Duodenal mucosa (tissue), 2 donors: ENCODE results near the gene ACKR3.

Source experiments
- H3K27ac ChIP-seq: one replicate; pipeline ENCODE4 v1.7.0; 2013; ENCODE audit warnings: low read depth, low read length
- H3K27me3 ChIP-seq, 2 donors: one replicate each; pipeline ENCODE4 v1.7.0; 2013; ENCODE audit warnings: low read length in 2 of 2, control low read depth in 1 of 2; ENCODE audit not compliant: insufficient read depth in 2 of 2, control insufficient read depth in 1 of 2
- H3K36me3 ChIP-seq, 2 donors: one replicate each; pipeline ENCODE4 v1.7.0; 2013; ENCODE audit warnings: low read length in 2 of 2, control low read depth in 1 of 2; ENCODE audit not compliant: insufficient read depth in 2 of 2, control insufficient read depth in 1 of 2
- H3K4me1 ChIP-seq, 2 donors: one replicate each; pipeline ENCODE4 v1.7.0; 2013; ENCODE audit warnings: low read length in 2 of 2, control low read depth in 1 of 2; ENCODE audit not compliant: insufficient read depth in 2 of 2, control insufficient read depth in 1 of 2
- H3K4me3 ChIP-seq, 2 donors: one replicate each; pipeline ENCODE4 v1.7.0; 2013; ENCODE audit warnings: low read length in 2 of 2, low read depth in 1 of 2
- H3K9ac ChIP-seq, 2 donors: one replicate each; pipeline ENCODE4 v1.7.0; 2013; ENCODE audit warnings: low read length in 2 of 2, low read depth in 1 of 2
- H3K9me3 ChIP-seq, 2 donors: one replicate each; pipeline ENCODE4 v1.7.0; 2013; ENCODE audit warnings: low read length in 2 of 2, control low read depth in 1 of 2; ENCODE audit not compliant: control insufficient read depth in 1 of 2

Gene ACKR3

DNA sequence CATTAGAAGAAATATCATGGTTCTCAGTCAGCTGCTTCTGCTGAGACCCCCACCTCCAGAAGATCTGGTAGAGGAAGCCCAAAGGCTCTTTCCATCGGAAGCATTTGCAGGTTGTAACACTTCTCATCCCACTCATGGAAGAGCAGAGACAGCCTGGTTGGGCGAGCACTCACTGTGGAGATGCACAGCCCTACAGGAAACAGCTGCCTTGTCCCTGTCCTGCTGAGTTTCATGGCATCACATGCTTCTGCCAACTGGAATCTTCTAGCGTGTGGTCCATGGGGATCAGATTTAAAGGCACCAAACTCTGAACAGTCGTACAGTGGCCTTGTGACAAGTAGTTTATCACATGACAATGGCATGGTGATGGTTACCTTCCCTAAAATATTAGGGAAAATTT, 36.3 kb upstream of the ACKR3 start:
- Histone ChIP-seq H3K27me3 (no peaks in the 10 kb centered on the region), H3K36me3 (no peaks in the 10 kb centered on the region), H3K4me3 (no peak overlapping the region), H3K9me3 (no peaks in the 10 kb centered on the region), H3K27ac (no peak overlapping the region), H3K9ac (no peak overlapping the region), H3K4me1 (no peaks in the 10 kb centered on the region)

DNA sequence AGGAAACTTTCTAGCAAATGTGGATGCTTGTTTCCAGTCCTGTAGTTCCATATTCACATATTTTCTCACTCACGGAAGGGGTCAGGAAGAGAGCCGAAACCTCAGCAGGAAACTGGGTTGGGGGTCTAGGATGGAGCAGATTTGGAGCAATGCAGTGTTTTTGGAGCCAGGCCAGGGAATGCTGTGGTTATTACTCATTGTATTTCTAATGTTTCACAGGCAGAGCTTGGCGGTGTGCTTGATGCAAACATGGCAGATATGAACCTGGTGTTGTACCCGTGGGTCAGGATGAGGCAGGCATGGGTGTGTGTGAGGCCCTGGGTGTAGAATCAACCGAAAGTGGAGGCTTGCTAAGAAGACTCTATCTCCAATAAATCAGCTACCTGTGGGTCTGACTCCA, 34.6 kb upstream of the ACKR3 start:
- no peaks in the 10 kb centered on the region for H3K9me3 ChIP-seq
- no peak overlapping the region for H3K27ac ChIP-seq
- no peaks in the 10 kb centered on the region for H3K36me3 ChIP-seq

DNA sequence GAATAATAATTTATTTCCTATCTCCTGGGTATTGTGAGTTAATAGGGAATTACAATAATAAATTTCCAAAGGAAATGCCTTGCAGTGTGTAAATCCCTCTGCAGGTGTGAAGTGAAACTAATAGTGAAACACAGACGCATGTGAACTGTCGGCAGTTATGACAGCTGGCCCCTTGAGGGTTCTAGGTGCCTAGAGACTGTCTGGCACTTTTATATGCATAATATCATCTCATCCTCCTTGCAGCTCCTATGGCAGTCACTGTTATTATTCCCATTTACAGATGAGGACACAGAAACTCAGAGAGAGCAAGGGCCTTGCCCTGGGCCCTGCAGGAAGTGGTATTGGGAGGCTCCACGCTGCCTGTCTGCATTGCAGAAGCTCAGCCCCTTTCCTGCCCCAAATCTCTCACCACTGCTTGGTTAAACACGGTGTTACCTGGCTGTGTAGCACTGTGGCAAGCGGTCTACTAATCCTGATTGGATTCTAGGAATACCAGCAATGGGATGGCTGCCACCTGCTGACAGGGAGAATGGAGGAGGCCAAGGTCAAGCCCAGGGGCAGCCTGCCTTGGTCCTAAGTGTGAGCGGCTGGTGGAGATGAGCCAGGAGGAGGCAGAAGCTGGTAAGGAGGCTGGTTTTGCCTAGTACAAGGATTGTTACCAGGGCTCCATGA, 32.8 kb upstream of the ACKR3 start:
- no peaks in the 10 kb centered on the region for H3K9me3 ChIP-seq
- no peaks in the 10 kb centered on the region for H3K27me3 ChIP-seq
- H3K4me3 ChIP-seq = peak overlapping the region; percentile 8 to 15
- no peak overlapping the region for H3K27ac ChIP-seq
- no peaks in the 10 kb centered on the region for H3K36me3 ChIP-seq
- H3K9ac ChIP-seq = no peak overlapping the region
- H3K4me1 ChIP-seq = no peaks in the 10 kb centered on the region

More for the DNA sequence above, 34.6 kb upstream of the ACKR3 start:
- H3K27me3 ChIP-seq = no peaks in the 10 kb centered on the region
- H3K4me3 ChIP-seq = no peak overlapping the region
- no peak overlapping the region for H3K9ac ChIP-seq
- H3K4me1 ChIP-seq = no peaks in the 10 kb centered on the region

DNA sequence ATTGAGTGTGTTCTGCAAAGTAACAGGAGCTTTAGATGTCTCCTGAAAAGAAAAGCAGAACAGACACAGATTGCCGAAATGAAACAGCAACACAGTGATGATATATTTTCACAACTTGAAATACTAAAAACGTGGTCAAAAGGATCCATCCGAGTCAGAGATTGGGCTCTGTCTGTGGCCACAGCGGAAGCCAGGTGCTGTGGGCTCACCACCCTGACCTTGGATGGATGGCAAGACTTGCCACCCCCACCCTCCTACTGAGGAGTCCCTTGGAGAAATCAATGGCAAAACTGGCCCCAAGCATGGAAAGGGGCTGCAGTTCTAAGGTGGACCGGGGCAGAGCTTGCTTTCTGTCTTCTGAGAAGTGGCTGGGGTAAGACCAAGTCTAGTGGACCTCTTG, 31.4 kb upstream of the ACKR3 start:
- peak overlapping the region in 1 of 2 donors; percentile 28 for H3K4me3 ChIP-seq

DNA sequence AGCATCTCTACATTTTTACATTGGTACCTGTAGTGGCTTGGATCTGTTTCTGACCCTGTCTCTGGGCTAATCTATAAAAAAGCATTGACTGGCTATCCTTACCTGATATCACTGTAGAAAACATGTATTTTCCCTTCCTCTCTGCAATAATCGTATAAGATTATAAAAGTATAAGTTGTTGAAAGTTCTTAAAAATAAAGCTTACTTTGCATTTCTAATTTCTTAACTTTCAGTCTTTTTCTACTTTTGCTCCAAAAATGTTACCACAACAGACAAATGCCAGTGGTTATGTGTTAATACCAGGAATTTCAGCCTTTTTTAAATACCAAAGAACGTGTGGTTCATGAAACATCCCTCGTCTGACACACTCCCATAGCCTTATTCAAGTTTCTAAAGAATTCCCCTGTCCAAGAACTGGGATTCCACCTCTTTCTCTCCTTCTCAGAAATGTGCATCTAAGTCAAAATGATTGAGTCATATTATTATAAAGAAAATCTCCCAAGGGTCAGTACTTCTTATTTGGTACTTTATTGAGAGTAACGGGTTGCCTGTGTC, 28.5 kb upstream of the ACKR3 start:
- Histone ChIP-seq H3K9me3 (no peaks in the 10 kb centered on the region), H3K4me3 (no peak overlapping the region), H3K36me3 (no peaks in the 10 kb centered on the region), H3K27me3 (no peaks in the 10 kb centered on the region), H3K9ac (no peak overlapping the region), H3K27ac (no peak overlapping the region), H3K4me1 (no peaks in the 10 kb centered on the region)

More for the DNA sequence above, 31.4 kb upstream of the ACKR3 start:
- Histone ChIP-seq H3K27me3 (no peaks in the 10 kb centered on the region), H3K27ac (no peak overlapping the region), H3K36me3 (no peaks in the 10 kb centered on the region), H3K9ac (no peak overlapping the region), H3K4me1 (no peaks in the 10 kb centered on the region), H3K9me3 (no peaks in the 10 kb centered on the region)

DNA sequence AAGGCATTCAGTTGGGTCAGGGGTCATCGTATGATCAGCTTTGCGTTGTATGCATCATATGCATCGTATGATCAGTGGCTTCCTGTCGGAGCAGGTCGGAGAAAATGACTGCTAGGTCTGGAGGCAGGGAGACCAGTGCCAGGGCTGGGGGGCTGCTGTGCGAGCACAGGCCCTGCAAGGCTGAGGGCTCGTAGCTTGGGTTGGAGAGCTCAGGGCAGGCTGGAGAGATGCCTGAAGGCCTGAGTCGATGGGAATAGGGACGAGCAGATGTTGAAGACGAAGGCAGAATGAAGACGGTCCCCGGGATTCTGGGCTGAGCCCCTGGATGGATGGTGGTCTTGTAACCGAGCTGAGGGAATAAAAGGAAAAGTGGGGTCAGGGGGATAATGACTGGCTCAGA, 25.3 kb upstream of the ACKR3 start:
- Histone ChIP-seq H3K36me3 (no peaks in the 10 kb centered on the region), H3K27ac (no peak overlapping the region), H3K27me3 (no peaks in the 10 kb centered on the region), H3K4me3 (no peak overlapping the region), H3K9ac (no peak overlapping the region), H3K9me3 (no peaks in the 10 kb centered on the region), H3K4me1 (peaks cover 0 to 6% of the 10 kb centered on the region in 2 donors)

DNA sequence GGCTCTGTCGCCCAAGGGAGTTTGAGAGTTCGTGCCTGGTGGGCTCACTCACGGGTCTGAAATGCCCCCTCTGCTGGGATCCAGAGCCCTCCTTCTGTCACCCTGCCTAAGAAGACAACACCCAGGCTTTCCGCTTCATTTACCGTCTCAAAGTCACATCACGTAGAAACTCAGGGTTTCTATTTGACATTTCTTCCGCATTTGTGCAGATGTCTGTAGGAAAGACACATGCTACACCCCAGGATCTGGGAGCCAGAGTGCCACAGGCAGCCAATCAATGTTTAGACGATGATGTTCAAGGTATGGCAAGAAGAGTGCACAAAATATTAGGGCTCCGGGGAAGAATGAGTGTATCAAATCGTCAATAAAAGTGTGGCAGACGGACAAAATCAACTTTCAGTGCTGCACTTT, 24.4 kb upstream of the ACKR3 start:
- no peaks in the 10 kb centered on the region for H3K27me3 ChIP-seq
- H3K27ac ChIP-seq = no peak overlapping the region
- H3K36me3 ChIP-seq = no peaks in the 10 kb centered on the region
- peaks cover 0 to 7% of the 10 kb centered on the region in 2 donors for H3K4me1 ChIP-seq
- no peaks in the 10 kb centered on the region for H3K9me3 ChIP-seq
- H3K9ac ChIP-seq = no peak overlapping the region
- no peak overlapping the region for H3K4me3 ChIP-seq

DNA sequence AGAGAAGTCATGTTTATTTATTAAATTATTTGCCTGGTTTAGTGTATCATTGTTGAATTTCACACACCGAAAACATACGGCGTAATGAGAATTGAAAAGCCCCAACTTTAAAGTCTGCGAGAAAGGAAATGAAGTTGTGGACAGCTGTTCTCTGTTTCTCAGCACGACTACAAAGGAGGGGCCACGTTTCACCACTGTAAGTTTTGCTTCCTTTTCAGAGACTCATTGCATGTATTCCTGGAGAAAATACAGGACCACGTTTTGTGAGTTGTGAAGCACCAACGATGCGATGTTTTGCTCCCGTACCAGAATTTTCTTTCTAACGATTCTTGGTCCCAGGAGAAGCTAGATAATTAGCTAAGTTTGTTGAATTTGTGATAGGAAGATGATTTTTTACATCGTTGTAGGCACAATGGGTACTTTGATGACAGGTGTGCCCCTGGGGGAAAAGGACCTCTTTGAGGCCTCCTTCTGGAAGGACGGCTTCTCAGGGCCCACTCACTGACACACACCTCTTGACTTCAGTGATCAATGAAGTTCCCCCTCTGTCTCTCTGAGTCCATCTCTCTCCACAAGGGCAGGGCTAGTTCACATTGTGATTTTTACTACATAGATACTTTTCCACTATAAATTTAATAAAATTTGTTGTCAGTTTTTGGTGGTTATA, 23.7 kb upstream of the ACKR3 start:
- Histone ChIP-seq H3K9ac (no peak overlapping the region), H3K4me1 (peaks cover 0 to 14% of the 10 kb centered on the region in 2 donors), H3K36me3 (no peaks in the 10 kb centered on the region), H3K27me3 (no peaks in the 10 kb centered on the region), H3K9me3 (no peaks in the 10 kb centered on the region), H3K27ac (no peak overlapping the region), H3K4me3 (no peak overlapping the region)

DNA sequence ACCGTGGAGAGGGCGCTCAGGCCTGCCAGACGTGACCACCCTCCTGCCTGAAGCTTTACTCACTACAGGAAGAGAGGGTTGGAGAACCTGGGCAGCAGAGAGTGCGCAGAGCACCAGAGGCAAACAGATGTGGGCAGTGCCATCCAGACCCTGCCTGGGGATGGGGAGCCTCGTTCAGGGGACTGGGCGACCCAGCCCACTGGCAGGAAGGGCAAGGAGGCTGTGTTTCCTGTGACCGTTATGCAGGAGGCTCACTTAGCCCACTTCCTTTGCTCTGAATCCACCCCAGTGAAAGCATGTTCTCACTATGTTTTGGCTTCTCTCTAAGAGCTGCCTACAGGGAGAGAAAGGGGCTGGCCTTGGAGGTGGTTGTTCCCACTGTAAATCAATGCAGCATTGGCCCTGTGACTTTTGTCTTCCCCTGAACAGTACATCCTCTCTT, 23.0 kb upstream of the ACKR3 start:
- Histone ChIP-seq H3K4me1 (peaks cover 0 to 17% of the 10 kb centered on the region in 2 donors), H3K36me3 (no peaks in the 10 kb centered on the region), H3K4me3 (no peak overlapping the region), H3K27me3 (no peaks in the 10 kb centered on the region), H3K27ac (no peak overlapping the region), H3K9me3 (no peaks in the 10 kb centered on the region), H3K9ac (peak overlapping the region in 1 of 2 donors; percentile 11)

DNA sequence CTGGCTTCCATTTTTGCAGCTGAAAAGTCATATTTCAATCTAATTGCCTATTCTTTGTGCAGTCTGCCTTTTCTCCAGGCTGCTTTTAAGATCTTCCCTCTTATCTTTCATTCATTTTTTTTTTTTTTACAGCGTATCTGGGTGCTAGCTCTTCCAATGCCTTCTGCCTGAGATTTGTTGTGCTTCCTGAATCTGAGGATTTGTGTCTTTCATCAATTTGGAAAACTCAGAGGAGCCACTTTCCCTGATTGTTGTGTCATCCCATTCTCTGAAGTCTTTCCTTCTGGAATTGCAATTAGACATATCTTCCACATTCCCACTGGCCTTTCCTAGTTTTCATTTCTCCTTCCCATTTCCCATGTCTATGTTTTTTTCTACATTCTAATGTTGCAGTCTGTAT, 21.9 kb upstream of the ACKR3 start:
- Histone ChIP-seq H3K4me1 (peaks cover 0 to 17% of the 10 kb centered on the region in 2 donors), H3K36me3 (no peaks in the 10 kb centered on the region), H3K9me3 (no peaks in the 10 kb centered on the region), H3K9ac (no peak overlapping the region), H3K27me3 (no peaks in the 10 kb centered on the region), H3K4me3 (no peak overlapping the region), H3K27ac (no peak overlapping the region)
